NCI-H82 treated with DMSO at 0.1 percent for 48 hours (cell line): ENCODE data around the gene SASH1.

Source experiments
- DNase-seq: peaks from one replicate; lab custom pipeline; 2025; ENCODE audit not compliant: unreplicated experiment; lab: John Stamatoyannopoulos, UW

Gene SASH1

GRCh38 chr6:148455674-148456558, 113.3 kb downstream of the SASH1 start:
- DNase-seq = no peak

GRCh38 chr6:148457137-148457842, 114.7 kb downstream of the SASH1 start:
- DNase-seq = no peak

- no peak for DNase-seq
Measured at GRCh38 chr6:148457843-148458159, 115.2 kb downstream of the SASH1 start.

- DNase-seq = no peak
Measured at GRCh38 chr6:148459238-148459637, 116.6 kb downstream of the SASH1 start.

GRCh38 chr6:148460876-148461646, 118.4 kb downstream of the SASH1 start:
- peak; percentile 60 for DNase-seq

- no peak for DNase-seq
Measured at GRCh38 chr6:148461986-148462577, 119.4 kb downstream of the SASH1 start.

GRCh38 chr6:148463671-148464070, 121.0 kb downstream of the SASH1 start:
- no peak for DNase-seq

GRCh38 chr6:148464319-148465010, 121.8 kb downstream of the SASH1 start:
- peak; percentile 48 for DNase-seq

- DNase-seq = no peak
Measured at GRCh38 chr6:148465011-148465335, 122.3 kb downstream of the SASH1 start.

- no peak for DNase-seq
Measured at GRCh38 chr6:148465670-148466069, 123.0 kb downstream of the SASH1 start.

- no peak for DNase-seq
Measured at GRCh38 chr6:148466158-148466557, 123.5 kb downstream of the SASH1 start.

- DNase-seq = no peak
Measured at GRCh38 chr6:148467926-148468325, 125.3 kb downstream of the SASH1 start.

GRCh38 chr6:148470156-148470555, 127.5 kb downstream of the SASH1 start:
- DNase-seq = no peak

- DNase-seq = no peak
Measured at GRCh38 chr6:148470606-148471465, 128.2 kb downstream of the SASH1 start.

- DNase-seq = no peak
Measured at GRCh38 chr6:148471624-148472159, 129.1 kb downstream of the SASH1 start.

- DNase-seq = no peak
Measured at GRCh38 chr6:148472171-148473105, 129.8 kb downstream of the SASH1 start.

- DNase-seq = no peak
Measured at GRCh38 chr6:148479497-148479896, 136.9 kb downstream of the SASH1 start.

GRCh38 chr6:148487461-148487860, 144.8 kb downstream of the SASH1 start:
- no peak for DNase-seq
